HepG2 (cell line): ENCODE results near the gene PYY. TPM values are rescaled to one million over a fixed set of nuclear protein-coding genes. Genes with fewer than 3 reads are reported as not detected.
A peak's percentile ranks its signal among the peaks of the same experiment; 100 is the strongest.

Source experiments
- BCL6 ChIP-seq: IDR thresholded peaks from 2 replicates; pipeline ENCODE4 v1.6.1; 2016; ENCODE audit warnings: missing genetic modification reagents, missing compliant biosample characterization
- CREM ChIP-seq, 2 experiments: sonication (generic) in 1 of 2; formaldehyde crosslinking in 1 of 2; IDR thresholded peaks; 2 replicates each; pipeline versions ENCODE4 v1.4.0 to v1.6.1; 2016 to 2020; ENCODE audit warnings: antibody characterized with exemption in 1 of 2, mild to moderate bottlenecking in 1 of 2, missing genetic modification reagents in 1 of 2
- ELF1 ChIP-seq: sonication (generic); formaldehyde crosslinking; IDR thresholded peaks from 2 replicates; pipeline ENCODE4 v1.4.0; 2020; ENCODE audit warnings: missing genetic modification reagents
- HDAC6 ChIP-seq: fragments of 200-600 bp; sonication (generic); IDR thresholded peaks from 2 replicates; pipeline ENCODE4 v1.7.0; 2017; ENCODE audit warnings: mild to moderate bottlenecking, antibody characterized with exemption, low read length, low read depth
- HMG20A ChIP-seq: IDR thresholded peaks from 2 replicates; pipeline ENCODE4 v1.6.1; 2016; ENCODE audit warnings: borderline replicate concordance
- HNF4A ChIP-seq: sonication (generic); formaldehyde crosslinking; IDR thresholded peaks from 2 replicates; pipeline ENCODE4 v1.4.0; 2020; ENCODE audit warnings: missing genetic modification reagents
- HNF4G ChIP-seq, 2 experiments: sonication (generic) in 1 of 2; formaldehyde crosslinking in 1 of 2; IDR thresholded peaks; 2 replicates each; pipeline versions ENCODE4 v1.4.0 to v1.6.1; 2011 to 2020; ENCODE audit warnings: borderline replicate concordance in 2 of 2, low read depth in 2 of 2, mild to moderate bottlenecking in 2 of 2, low read length in 1 of 2, missing genetic modification reagents in 1 of 2, moderate library complexity in 1 of 2
- PTBP1 ChIP-seq: fragments of 200-400 bp; formaldehyde crosslinking; IDR thresholded peaks from 2 replicates; pipeline ENCODE4 v1.6.1; 2018; ENCODE audit warnings: low read length, low read depth; ENCODE audit not compliant: poor library complexity, severe bottlenecking
- RELA ChIP-seq: sonication (generic); formaldehyde crosslinking; IDR thresholded peaks from 2 replicates; pipeline ENCODE4 v1.4.0; 2020; ENCODE audit warnings: missing genetic modification reagents
- SMARCC2 ChIP-seq: fragments of 450-650 bp; IDR thresholded peaks from 2 replicates; pipeline ENCODE4 v1.6.1; 2017; ENCODE audit warnings: antibody characterized with exemption, mild to moderate bottlenecking
- TSC22D2 ChIP-seq: sonication (generic); formaldehyde crosslinking; IDR thresholded peaks from 2 replicates; pipeline ENCODE4 v1.5.1; 2020; ENCODE audit warnings: missing genetic modification reagents, mild to moderate bottlenecking, borderline replicate concordance
- UBTF ChIP-seq: sonication (generic); formaldehyde crosslinking; IDR thresholded peaks from 2 replicates; pipeline ENCODE4 v1.4.0; 2020; ENCODE audit warnings: mild to moderate bottlenecking, missing genetic modification reagents
- YEATS4 ChIP-seq: sonication (generic); formaldehyde crosslinking; IDR thresholded peaks from 2 replicates; pipeline ENCODE4 v1.4.0; 2020; ENCODE audit warnings: missing genetic modification reagents, borderline replicate concordance
- ZFX ChIP-seq: sonication (generic); formaldehyde crosslinking; IDR thresholded peaks from 2 replicates; pipeline ENCODE4 v1.4.0; 2020; ENCODE audit warnings: mild to moderate bottlenecking, low read depth, missing genetic modification reagents, moderate library complexity
- ZNF143 ChIP-seq: sonication (generic); formaldehyde crosslinking; IDR thresholded peaks from 2 replicates; pipeline ENCODE4 v1.4.0; 2020; ENCODE audit warnings: missing genetic modification reagents
- ZNF232 ChIP-seq: sonication (generic); formaldehyde crosslinking; IDR thresholded peaks from 2 replicates; pipeline ENCODE4 v1.4.0; 2020; ENCODE audit warnings: missing genetic modification reagents, borderline replicate concordance
- ZNF251 ChIP-seq: sonication (generic); formaldehyde crosslinking; IDR thresholded peaks from 2 replicates; pipeline ENCODE4 v1.9.0; 2021; ENCODE audit warnings: mild to moderate bottlenecking, missing genetic modification reagents
- ZNF501 ChIP-seq: sonication (generic); formaldehyde crosslinking; IDR thresholded peaks from 2 replicates; pipeline ENCODE4 v1.5.1; 2020; ENCODE audit warnings: mild to moderate bottlenecking, moderate library complexity, missing genetic modification reagents
- ZNF577 ChIP-seq: sonication (generic); formaldehyde crosslinking; IDR thresholded peaks from 2 replicates; pipeline ENCODE4 v1.4.0; 2020; ENCODE audit warnings: mild to moderate bottlenecking, low read depth, missing genetic modification reagents, borderline replicate concordance
- ZNF644 ChIP-seq: IDR thresholded peaks from 2 replicates; pipeline ENCODE4 v1.6.1; 2016; ENCODE audit warnings: low read depth
- ZNF724P ChIP-seq: sonication (generic); formaldehyde crosslinking; IDR thresholded peaks from 2 replicates; pipeline ENCODE4 v1.8.0; 2022; ENCODE audit warnings: missing genetic modification reagents, borderline replicate concordance
- polyA plus RNA-seq, 8 experiments: library from polyadenylated mRNA; depleted of rRNA in 3 of 8; stranded (reverse) in 7 of 8; unstranded in 1 of 8; fragments of >200 nt; fragmentation: Illumina TruSeq in 4 of 8; extraction: Trizol in 4 of 8; gene quantifications; 2 replicates each; pipeline versions ENCODE4 v1.2.1 to v1.2.3, GENCODE V29; 2011 to 2016; ENCODE audit warnings: low read depth in 4 of 8, missing spikeins in 1 of 8, mixed read lengths in 1 of 8; ENCODE audit not compliant: insufficient read depth in 1 of 8
- total RNA-seq, 5 experiments: library from RNA; depleted of rRNA; stranded (reverse); fragments of >200 nt; fragmentation: Illumina TruSeq; extraction: Trizol; gene quantifications; 2 replicates each; pipeline ENCODE4 v1.2.3, GENCODE V29; 2016; ENCODE audit warnings: low read depth in 1 of 5
- TF ChIP-seq, protein P1 (sequence below): sonication (generic); formaldehyde crosslinking; IDR thresholded peaks from 2 replicates; pipeline ENCODE4 v1.4.0; 2020; ENCODE audit warnings: missing genetic modification reagents
- TF ChIP-seq, protein P2 (sequence below): sonication (generic); formaldehyde crosslinking; IDR thresholded peaks from 2 replicates; pipeline ENCODE4 v1.4.0; 2020; ENCODE audit warnings: missing genetic modification reagents

Gene PYY
- total and polyA plus RNA-seq, 2 of the 13 experiments (the other 11 are each of a cell fraction or from before 2014, with no cell fraction given): 0.25 TPM; not detected in 1

DNA sequence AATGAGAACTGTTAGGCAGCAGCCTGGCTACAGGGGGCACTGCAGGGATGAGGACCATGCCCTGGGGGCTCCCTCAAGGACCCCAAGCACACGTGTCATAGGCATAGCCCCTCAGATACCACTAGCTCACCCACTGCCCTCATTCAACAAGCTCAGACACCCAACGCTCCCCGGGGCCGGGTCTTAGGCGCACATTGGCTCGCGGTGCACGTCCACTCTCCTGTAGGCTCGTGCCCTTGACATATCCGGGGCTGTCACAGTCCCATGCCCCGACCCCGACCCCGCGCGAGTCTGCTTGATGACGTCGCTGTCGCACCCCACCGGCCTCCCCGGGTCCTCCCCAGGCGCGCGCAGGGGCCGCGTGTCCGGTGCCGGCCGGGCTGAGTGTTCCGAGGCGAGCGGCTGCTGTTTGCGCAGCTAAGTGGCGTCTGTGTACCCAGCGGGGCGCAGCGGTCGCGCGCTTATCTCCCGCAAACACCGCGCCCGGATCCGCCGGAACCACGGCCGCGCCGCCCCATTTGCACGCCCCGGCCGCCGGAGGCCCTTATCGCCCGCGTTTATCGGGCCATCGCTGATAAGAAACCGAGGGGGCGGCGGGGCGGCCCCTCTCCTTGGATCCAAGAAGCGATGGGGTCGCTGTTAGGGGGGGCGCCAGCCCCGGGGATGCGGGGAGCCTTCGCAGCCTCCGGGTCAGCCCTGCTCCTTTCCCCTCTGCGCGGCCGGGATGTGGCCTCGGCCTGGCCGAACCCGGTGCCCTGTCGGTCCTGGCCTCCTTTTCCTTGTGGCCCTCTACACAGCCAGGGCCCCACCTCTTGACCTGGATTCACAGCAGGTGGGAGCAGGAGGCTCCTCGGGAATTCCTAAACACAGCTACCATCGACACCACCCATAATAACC, 30.0 kb upstream of the PYY start (continued):
- TF ChIP-seq HDAC6: 0 out of 2 replicates have a peak, but pooled peaks have one; percentile 45
- peak; percentile 65; the same call in 1 of the 2 replicates for TF ChIP-seq HMG20A (CRISPR knock-in tag)
- TF ChIP-seq ZNF232: peak; percentile 78; the same call in 1 of the 2 replicates
- TF ChIP-seq HNF4A (CRISPR knock-in tag): peak; percentile 68
- no peak for TF ChIP-seq ZNF644 (CRISPR knock-in tag)
- TF ChIP-seq ELF1 (CRISPR knock-in tag): no peak
- TF ChIP-seq UBTF (CRISPR knock-in tag): peak; percentile 96
- no peak for TF ChIP-seq RELA (CRISPR knock-in tag)
- TF ChIP-seq ZNF577 (CRISPR knock-in tag): no peak
- no peak for TF ChIP-seq ZNF251 (CRISPR knock-in tag)
- TF ChIP-seq ZNF501: peak; percentile 94
- TF ChIP-seq ZFX (CRISPR knock-in tag): peak; percentile 77
- TF ChIP-seq, protein P1, sequence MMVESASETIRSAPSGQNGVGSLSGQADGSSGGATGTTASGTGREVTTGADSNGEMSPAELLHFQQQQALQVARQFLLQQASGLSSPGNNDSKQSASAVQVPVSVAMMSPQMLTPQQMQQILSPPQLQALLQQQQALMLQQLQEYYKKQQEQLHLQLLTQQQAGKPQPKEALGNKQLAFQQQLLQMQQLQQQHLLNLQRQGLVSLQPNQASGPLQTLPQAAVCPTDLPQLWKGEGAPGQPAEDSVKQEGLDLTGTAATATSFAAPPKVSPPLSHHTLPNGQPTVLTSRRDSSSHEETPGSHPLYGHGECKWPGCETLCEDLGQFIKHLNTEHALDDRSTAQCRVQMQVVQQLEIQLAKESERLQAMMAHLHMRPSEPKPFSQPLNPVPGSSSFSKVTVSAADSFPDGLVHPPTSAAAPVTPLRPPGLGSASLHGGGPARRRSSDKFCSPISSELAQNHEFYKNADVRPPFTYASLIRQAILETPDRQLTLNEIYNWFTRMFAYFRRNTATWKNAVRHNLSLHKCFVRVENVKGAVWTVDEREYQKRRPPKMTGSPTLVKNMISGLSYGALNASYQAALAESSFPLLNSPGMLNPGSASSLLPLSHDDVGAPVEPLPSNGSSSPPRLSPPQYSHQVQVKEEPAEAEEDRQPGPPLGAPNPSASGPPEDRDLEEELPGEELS (CRISPR knock-in tag): peak; percentile 98
- TF ChIP-seq SMARCC2: no peak
- TF ChIP-seq, protein P2, sequence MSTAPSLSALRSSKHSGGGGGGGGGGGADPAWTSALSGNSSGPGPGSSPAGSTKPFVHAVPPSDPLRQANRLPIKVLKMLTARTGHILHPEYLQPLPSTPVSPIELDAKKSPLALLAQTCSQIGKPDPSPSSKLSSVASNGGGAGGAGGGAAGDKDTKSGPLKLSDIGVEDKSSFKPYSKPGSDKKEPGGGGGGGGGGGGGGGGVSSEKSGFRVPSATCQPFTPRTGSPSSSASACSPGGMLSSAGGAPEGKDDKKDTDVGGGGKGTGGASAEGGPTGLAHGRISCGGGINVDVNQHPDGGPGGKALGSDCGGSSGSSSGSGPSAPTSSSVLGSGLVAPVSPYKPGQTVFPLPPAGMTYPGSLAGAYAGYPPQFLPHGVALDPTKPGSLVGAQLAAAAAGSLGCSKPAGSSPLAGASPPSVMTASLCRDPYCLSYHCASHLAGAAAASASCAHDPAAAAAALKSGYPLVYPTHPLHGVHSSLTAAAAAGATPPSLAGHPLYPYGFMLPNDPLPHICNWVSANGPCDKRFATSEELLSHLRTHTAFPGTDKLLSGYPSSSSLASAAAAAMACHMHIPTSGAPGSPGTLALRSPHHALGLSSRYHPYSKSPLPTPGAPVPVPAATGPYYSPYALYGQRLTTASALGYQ (CRISPR knock-in tag): peak; percentile 99
- TF ChIP-seq CREM (IDR thresholded peaks at IDR 0.05): no peak
- TF ChIP-seq CREM (CRISPR knock-in tag; IDR thresholded peaks at IDR 0.05): no peak
- TF ChIP-seq ZNF724P (CRISPR knock-in tag): peak; percentile 95
- 0 out of 2 replicates have a peak, but pooled peaks have one; percentile 34 for TF ChIP-seq TSC22D2 (CRISPR knock-in tag)
- no peak; the same call in 1 of the 2 replicates for TF ChIP-seq HNF4G (IDR thresholded peaks at IDR 0.05; ENCODE audit: borderline replicate concordance, low read depth, low read length)
- TF ChIP-seq HNF4G (CRISPR knock-in tag; IDR thresholded peaks at IDR 0.05; ENCODE audit: borderline replicate concordance, low read depth): peak; percentile 46; the same call in 1 of the 2 replicates
- TF ChIP-seq ZNF143 (CRISPR knock-in tag): no peak
- peak; percentile 93 for TF ChIP-seq BCL6 (CRISPR knock-in tag)
- TF ChIP-seq PTBP1: peak; percentile 94
- TF ChIP-seq YEATS4 (CRISPR knock-in tag): no peak
